Measurements from ENCODE around the gene TEX53.

DNA sequence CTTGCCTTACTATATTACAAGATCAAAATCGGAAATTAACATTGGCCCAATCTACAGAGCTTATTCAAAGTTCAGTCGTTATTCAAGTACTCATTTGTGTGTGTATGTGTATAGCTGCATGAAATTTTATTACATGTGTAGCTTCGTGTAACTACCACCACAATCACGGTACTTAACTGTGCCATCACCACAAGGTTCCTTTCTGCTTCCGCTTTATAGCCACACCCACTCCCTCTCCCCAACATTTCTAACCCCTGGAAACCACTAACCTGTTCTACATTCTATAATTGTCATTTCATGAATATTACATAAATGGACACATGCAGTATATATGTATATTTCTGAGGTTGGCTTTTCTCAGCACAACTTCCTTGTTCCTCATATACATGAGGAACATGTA is 28.3 kb upstream of the TEX53 start:
- TF ChIP-seq CTCF (IDR thresholded peaks at IDR 0.05; ENCODE audit: poor library complexity), result no peak
- no peak for TF ChIP-seq EZH2 (IDR thresholded peaks at IDR 0.05; ENCODE audit: borderline replicate concordance)
- TF ChIP-seq EZH2phosphoT487 (IDR thresholded peaks at IDR 0.05; ENCODE audit: low read depth, severe bottlenecking, unreplicated experiment), result no peak
